ENCODE data around the gene LYPD1. TPM values are rescaled to one million over a fixed set of nuclear protein-coding genes. Genes with fewer than 3 reads are reported as not detected.
"Not testable (repeated sequence)": the region's sequence is repeated elsewhere in the genome, so short reads cannot be mapped to it uniquely, and the experiment has no call there.

Gene LYPD1
- total RNA-seq, 1 donor from 2014 or later: 53.2 TPM

DNA sequence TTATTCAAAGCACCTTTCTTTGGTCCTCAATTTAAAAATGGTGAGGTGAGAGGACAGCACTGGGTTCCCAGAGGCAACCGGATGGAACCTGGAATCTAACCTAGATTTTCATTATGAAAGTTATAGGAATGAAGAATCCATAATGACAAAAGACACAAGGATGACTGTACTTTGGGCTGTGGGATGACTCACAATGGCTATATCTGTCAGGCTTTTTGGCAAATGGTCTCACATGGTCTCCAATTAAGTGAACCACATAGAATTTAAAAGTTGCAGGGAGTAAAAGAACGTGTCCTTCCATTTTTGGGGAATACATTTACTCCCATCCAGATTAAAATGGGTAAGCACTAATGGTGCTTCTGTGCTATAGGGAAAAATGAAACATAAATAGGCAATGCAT is 31.8 kb upstream of the LYPD1 start:
- Histone ChIP-seq H3K36me3 (ENCODE audit: control insufficient read depth, insufficient read depth, low read length) (no peaks in the 10 kb centered on the region), H3K4me3 (ENCODE audit: low read depth, low read length) (no peak overlapping the region), H3K27me3 (ENCODE audit: control insufficient read depth, insufficient read depth, low read length) (no peaks in the 10 kb centered on the region)
- no peak for DNase-seq (ENCODE audit: low read depth)
- TF ChIP-seq, protein P1, sequence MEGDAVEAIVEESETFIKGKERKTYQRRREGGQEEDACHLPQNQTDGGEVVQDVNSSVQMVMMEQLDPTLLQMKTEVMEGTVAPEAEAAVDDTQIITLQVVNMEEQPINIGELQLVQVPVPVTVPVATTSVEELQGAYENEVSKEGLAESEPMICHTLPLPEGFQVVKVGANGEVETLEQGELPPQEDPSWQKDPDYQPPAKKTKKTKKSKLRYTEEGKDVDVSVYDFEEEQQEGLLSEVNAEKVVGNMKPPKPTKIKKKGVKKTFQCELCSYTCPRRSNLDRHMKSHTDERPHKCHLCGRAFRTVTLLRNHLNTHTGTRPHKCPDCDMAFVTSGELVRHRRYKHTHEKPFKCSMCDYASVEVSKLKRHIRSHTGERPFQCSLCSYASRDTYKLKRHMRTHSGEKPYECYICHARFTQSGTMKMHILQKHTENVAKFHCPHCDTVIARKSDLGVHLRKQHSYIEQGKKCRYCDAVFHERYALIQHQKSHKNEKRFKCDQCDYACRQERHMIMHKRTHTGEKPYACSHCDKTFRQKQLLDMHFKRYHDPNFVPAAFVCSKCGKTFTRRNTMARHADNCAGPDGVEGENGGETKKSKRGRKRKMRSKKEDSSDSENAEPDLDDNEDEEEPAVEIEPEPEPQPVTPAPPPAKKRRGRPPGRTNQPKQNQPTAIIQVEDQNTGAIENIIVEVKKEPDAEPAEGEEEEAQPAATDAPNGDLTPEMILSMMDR (IDR thresholded peaks at IDR 0.05; ENCODE audit: insufficient read depth, low read length, poor library complexity, severe bottlenecking): no peak

DNA sequence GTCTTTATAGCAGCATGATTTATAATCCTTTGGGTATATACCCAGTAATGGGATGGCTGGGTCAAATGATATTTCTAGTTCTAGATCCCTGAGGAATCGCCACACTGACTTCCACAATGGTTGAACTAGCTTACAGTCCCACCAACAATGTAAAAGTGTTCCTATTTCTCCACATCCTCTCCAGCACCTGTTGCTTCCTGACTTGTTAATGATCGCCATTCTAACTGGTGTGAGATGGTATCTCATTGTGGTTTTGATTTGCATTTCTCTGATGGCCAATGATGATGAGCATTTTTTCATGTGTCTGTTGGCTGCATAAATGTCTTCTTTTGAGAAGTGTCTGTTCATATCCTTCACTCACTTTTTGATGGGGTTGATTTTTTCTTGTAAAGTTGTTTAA is 29.8 kb upstream of the LYPD1 start:
- not testable (repeated sequence) for H3K4me3 ChIP-seq (ENCODE audit: low read depth, low read length); DNase-seq (ENCODE audit: low read depth); H3K36me3 ChIP-seq (ENCODE audit: control insufficient read depth, insufficient read depth, low read length); H3K27me3 ChIP-seq (ENCODE audit: control insufficient read depth, insufficient read depth, low read length)

DNA sequence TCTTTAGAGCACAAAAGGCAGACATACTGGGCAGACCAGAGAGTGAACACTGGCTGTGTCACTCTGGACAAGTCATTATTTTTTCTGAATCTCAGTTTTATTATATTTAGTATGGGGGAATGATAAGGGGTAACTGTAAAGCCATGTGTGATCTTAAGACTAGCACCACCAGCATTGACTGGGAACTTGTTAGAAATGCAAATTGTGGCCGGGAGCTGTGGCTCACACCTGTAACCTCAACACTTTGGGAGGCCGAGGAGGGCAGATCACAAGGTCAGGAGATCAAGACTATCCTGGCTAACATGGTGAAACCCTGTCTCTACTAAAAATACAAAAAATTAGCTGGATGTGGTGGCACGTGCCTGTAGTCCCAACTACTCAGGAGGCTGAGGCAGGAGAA is 28.3 kb upstream of the LYPD1 start:
- DNase-seq (ENCODE audit: low read depth); H3K36me3 ChIP-seq (ENCODE audit: control insufficient read depth, insufficient read depth, low read length); H3K27me3 ChIP-seq (ENCODE audit: control insufficient read depth, insufficient read depth, low read length); H3K4me3 ChIP-seq (ENCODE audit: low read depth, low read length): not testable (repeated sequence)

DNA sequence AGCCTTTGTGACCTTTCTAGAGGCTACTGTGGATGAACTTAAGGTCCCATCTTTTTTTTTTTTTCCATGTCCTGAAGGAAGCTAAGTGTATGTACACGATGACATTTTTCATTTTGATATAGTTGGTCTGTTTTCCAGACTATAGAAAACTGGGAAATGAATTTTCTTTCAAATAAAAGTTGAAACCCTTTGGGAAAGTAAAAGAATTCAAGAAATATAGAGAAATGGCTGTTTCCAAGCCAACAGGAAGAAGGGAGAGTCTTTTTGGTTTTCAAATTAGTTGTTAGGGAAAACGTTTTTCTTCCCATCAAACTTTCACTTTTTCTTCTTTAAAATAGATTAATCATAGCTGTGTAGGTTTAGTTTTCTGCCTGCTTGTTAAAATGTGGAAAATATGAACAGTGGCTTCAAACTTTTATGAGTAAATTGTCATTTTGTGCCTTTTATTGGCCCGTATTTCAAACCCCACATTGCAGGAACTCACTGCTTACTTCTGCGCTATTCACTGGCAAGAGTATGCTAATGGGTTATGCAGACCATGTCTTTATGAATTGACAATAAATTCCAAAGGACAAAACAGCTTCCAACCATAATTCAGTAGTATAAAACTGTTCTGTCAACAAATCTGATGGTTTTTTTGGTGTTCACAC is 27.7 kb upstream of the LYPD1 start:
- H3K27me3 ChIP-seq (ENCODE audit: control insufficient read depth, insufficient read depth, low read length): no peaks in the 10 kb centered on the region
- TF ChIP-seq, protein P1 (IDR thresholded peaks at IDR 0.05; ENCODE audit: insufficient read depth, low read length, poor library complexity, severe bottlenecking): no peak
- no peaks in the 10 kb centered on the region for H3K36me3 ChIP-seq (ENCODE audit: control insufficient read depth, insufficient read depth, low read length)
- DNase-seq (ENCODE audit: low read depth): no peak
- H3K4me3 ChIP-seq (ENCODE audit: low read depth, low read length): no peak overlapping the region

DNA sequence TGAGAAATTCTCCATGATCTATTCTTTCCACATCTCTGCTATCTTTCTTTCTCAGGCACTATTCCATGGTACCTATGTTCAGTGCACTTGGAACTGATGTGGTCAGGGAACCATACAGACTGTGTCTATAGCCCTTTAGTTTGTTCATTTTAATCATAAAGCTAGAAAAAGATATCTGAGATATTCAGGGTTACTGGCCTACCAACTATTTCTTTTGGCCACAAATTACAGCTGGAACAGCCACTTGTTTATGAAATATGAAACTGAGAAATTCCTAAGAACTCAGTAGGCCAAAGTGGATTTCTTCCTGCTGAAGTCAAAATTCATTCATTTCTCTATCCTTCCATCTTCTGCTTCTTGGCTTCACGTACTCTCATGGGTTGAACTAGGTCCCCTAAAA is 22.8 kb upstream of the LYPD1 start:
- DNase-seq (ENCODE audit: low read depth): no peak
- H3K27me3 ChIP-seq (ENCODE audit: control insufficient read depth, insufficient read depth, low read length): no peaks in the 10 kb centered on the region
- H3K4me3 ChIP-seq (ENCODE audit: low read depth, low read length): no peak overlapping the region
- TF ChIP-seq, protein P1 (IDR thresholded peaks at IDR 0.05; ENCODE audit: insufficient read depth, low read length, poor library complexity, severe bottlenecking): no peak
- H3K36me3 ChIP-seq (ENCODE audit: control insufficient read depth, insufficient read depth, low read length): no peaks in the 10 kb centered on the region

DNA sequence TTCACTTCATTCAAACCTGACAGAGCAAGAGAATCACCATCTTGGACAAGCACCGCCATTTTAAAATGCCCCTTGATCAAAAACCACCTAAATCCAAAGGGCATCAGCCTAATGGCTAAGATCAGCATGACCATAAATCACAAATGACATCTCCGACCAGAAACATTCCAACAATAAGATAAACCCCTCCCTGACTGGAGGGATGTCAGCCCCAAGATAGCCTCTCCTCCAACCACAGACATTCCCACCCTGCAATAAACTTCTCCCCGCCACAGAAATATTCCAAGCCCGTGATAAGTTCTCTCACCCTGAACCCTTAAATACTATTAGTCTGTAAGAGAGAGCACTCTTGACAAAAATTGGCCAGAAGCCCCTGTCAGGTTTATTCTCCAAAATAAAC is 21.6 kb upstream of the LYPD1 start:
- Histone ChIP-seq H3K36me3 (ENCODE audit: control insufficient read depth, insufficient read depth, low read length) (no peaks in the 10 kb centered on the region), H3K4me3 (ENCODE audit: low read depth, low read length) (no peak overlapping the region), H3K27me3 (ENCODE audit: control insufficient read depth, insufficient read depth, low read length) (no peaks in the 10 kb centered on the region)
- TF ChIP-seq, protein P1 (IDR thresholded peaks at IDR 0.05; ENCODE audit: insufficient read depth, low read length, poor library complexity, severe bottlenecking): no peak
- no peak for DNase-seq (ENCODE audit: low read depth)

DNA sequence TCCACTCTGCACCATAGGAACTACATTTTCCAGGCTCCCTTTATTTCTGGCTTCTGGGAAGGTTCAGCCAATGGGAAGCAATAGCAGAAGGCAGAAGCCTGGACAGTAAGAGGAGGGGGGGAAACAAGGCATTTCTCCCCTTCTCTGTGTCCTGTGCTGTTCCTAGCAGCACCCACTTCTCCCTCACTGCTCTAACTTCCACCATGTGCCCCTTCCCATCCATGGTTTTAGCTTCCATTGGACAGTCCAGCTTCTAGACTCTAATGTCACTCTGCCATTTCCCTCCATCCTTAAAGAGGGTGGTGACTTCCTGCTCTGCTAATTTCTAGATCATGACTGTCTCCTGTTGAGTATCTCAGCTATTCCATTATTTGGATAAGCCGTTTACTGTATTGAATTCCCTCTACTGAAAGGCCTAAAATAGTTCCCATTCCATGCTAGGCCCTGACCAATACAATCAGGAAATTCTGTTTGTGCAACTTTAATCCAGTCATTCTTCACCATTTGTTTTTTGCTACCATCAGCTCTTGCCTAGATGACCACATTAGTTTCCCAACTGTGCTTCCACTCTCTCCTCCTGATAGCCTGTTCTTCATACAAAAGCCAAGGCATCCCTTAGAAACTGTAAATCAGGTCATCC is 20.8 kb upstream of the LYPD1 start:
- Histone ChIP-seq H3K4me3 (ENCODE audit: low read depth, low read length) (no peak overlapping the region), H3K36me3 (ENCODE audit: control insufficient read depth, insufficient read depth, low read length) (no peaks in the 10 kb centered on the region), H3K27me3 (ENCODE audit: control insufficient read depth, insufficient read depth, low read length) (no peaks in the 10 kb centered on the region)
- TF ChIP-seq, protein P1 (IDR thresholded peaks at IDR 0.05; ENCODE audit: insufficient read depth, low read length, poor library complexity, severe bottlenecking): no peak
- no peak for DNase-seq (ENCODE audit: low read depth)

All from kidney epithelial cell (primary cell).